Measurements from ENCODE around the gene PRPH2. TPM values are rescaled to one million over a fixed set of nuclear protein-coding genes. Genes with fewer than 3 reads are reported as not detected.

Gene PRPH2
- total RNA-seq, 4 donors from 2014 or later = 0.67 to 9.9 (median 1.3) TPM; not detected in 1

GRCh38 chr6:42694586-42694985 lies 27.8 kb downstream of the PRPH2 start:
- Histone ChIP-seq H3K27me3 (no peaks in the 10 kb centered on the region), H3K36me3 (peaks cover 0 to 39% (median 0%) of the 10 kb centered on the region in 3 donors), H3K9me3 (no peaks in the 10 kb centered on the region), H3K27ac (no peak overlapping the region), H3K4me3 (no peak overlapping the region), H3K4me1 (no peaks in the 10 kb centered on the region)
- peak in 1 of 3 donors; percentile 29 for DNase-seq
- TF ChIP-seq CTCF (IDR thresholded peaks at IDR 0.05) = no peak
- TF ChIP-seq POLR2A (IDR thresholded peaks at IDR 0.05) = no peak

DNA sequence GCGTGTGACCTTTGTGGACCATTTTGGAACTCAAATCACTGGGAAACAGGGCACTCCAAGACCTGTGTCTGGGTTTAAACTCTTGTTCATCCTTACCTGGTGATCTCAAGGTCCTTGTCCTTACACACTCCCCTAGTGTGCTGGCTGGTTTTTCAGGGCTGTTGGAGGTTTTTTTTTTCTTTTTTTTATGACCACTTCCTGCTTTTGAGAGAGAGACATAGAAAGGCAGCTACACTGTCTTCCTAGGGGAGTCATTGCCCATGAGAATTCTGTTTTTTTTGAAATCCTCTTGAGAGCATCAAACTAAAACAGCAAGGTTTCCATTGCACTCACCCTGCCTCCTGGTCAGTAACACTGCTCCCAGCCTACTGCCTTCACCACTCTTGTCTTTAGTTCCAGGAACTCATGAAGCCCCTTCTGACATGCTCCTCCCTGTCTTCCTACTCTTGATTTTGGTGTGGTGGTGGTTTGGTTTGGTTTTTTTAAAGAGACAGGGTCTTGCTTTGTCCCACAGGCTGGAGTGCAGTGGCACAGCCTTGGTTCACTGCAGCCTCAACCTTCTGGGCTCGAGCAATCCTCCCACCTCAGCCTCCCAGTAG lies 28.6 kb downstream of the PRPH2 start:
- no peak for TF ChIP-seq CTCF (IDR thresholded peaks at IDR 0.05)
- TF ChIP-seq POLR2A (IDR thresholded peaks at IDR 0.05) = no peak
- H3K4me1 ChIP-seq = no peaks in the 10 kb centered on the region
- no peak overlapping the region for H3K27ac ChIP-seq
- H3K9me3 ChIP-seq = no peaks in the 10 kb centered on the region
- no peaks in the 10 kb centered on the region for H3K27me3 ChIP-seq
- peak in 1 of 3 donors; percentile 29 for DNase-seq
- H3K4me3 ChIP-seq = no peak overlapping the region
- H3K36me3 ChIP-seq = peaks cover 0 to 46% (median 0%) of the 10 kb centered on the region in 3 donors

- peak in 1 of 3 donors; percentile 2 for DNase-seq
- peaks cover 0 to 61% (median 0%) of the 10 kb centered on the region in 3 donors for H3K36me3 ChIP-seq
- H3K4me3 ChIP-seq = no peak overlapping the region
- H3K27me3 ChIP-seq = no peaks in the 10 kb centered on the region
- peak overlapping the region in 1 of 4 donors; percentile 13 for H3K27ac ChIP-seq
- no peaks in the 10 kb centered on the region for H3K4me1 ChIP-seq
- TF ChIP-seq CTCF (IDR thresholded peaks at IDR 0.05) (no peak), POLR2A (IDR thresholded peaks at IDR 0.05) (no peak)
- no peaks in the 10 kb centered on the region for H3K9me3 ChIP-seq
Observed at GRCh38 chr6:42692137-42692911, 30.1 kb downstream of the PRPH2 start.

DNA sequence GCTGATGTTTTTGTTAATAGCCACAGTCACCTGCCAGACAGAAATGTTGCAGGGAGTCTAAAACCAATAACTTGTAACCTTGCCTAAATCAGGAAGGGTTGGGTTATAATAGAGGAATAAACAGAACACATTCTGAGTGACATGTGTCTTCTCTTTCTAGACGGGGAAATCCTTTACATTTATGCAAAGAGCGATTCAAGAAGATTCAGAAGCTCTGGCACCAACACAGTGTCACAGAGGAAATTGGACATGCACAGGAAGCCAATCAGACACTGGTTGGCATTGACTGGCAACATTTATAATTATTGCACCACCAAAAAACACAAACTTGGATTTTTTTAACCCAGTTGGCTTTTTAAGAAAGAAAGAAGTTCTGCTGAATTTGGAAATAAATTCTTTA lies 31.5 kb downstream of the PRPH2 start:
- Histone ChIP-seq H3K27ac (no peak overlapping the region), H3K4me3 (no peak overlapping the region), H3K4me1 (no peaks in the 10 kb centered on the region), H3K36me3 (peaks cover 0 to 74% (median 0%) of the 10 kb centered on the region in 3 donors), H3K27me3 (no peaks in the 10 kb centered on the region), H3K9me3 (no peaks in the 10 kb centered on the region)
- no peak for TF ChIP-seq CTCF (IDR thresholded peaks at IDR 0.05)
- TF ChIP-seq POLR2A (IDR thresholded peaks at IDR 0.05) = no peak
- DNase-seq = no peak

DNA sequence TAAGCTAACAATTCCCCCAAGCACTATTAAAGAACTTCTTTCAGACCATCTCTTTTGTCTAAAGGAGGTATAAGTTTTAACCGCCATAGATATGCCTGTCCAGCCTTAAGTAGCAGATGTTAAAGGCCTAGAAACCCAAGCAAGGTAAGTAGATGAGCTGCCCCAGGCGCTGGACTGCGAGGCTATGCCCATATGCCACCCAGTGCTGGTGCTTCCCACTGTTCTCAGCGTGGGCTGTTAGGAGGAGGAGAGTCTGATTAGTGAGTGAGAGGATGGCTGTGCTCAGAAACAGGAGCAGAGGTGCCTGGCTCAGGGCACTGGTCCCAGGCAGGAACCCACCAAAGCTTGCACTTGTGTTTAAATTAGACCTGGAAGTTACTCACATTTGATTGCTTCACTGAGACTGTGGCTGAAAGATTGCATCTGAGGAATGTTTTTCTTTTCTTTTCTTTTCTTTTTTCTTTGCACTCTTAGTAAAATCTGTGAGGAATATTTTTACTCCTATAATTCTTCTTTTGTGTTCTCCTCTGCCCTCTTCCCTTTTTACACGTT lies 32.2 kb downstream of the PRPH2 start:
- H3K27me3 ChIP-seq = no peaks in the 10 kb centered on the region
- no peak overlapping the region for H3K4me3 ChIP-seq
- no peaks in the 10 kb centered on the region for H3K9me3 ChIP-seq
- TF ChIP-seq POLR2A (IDR thresholded peaks at IDR 0.05) (no peak), CTCF (IDR thresholded peaks at IDR 0.05) (no peak)
- peak in 1 of 3 donors; percentile 36 for DNase-seq
- no peak overlapping the region for H3K27ac ChIP-seq
- peaks cover 0 to 80% (median 0%) of the 10 kb centered on the region in 3 donors for H3K36me3 ChIP-seq
- H3K4me1 ChIP-seq = no peaks in the 10 kb centered on the region

All from Peyer's patch (tissue), 4 donors.